GM18508 (cell line): ENCODE data around the gene GABRD.

ENCODE experiments used
- ATAC-seq: cut with Tn5 transposase; IDR thresholded peaks from one replicate; pipeline ENCODE4 v1.9.1; 2021; ENCODE audit warnings: moderate number of reproducible peaks; ENCODE audit not compliant: insufficient read depth, unreplicated experiment

The GABRD gene

DNA sequence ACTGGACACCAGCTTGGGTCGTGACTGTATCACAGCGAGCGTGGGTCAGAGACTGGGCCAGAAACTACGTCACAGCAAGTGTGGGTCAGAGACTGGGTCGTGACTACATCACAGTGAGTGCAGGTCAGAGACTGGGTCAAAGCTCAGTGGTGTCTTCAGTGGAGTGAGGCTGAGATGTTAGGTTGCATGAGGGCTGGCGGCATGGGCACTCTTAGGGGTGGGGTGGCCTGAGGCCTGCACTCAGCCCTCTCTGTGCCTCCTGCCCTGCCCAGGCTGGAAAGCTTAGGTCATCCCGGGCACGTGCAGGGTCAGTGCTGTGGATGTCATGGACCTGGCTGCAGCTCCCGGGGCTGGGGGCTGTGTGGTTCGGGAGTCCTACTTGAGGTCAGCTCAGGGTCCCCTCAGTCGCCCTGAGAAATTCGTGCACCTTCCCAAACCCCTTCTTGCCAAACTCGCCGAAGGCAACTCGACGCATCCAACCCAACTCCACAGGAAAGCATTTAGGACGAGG is 34.5 kb upstream of the GABRD start:
- ATAC-seq: no peak

DNA sequence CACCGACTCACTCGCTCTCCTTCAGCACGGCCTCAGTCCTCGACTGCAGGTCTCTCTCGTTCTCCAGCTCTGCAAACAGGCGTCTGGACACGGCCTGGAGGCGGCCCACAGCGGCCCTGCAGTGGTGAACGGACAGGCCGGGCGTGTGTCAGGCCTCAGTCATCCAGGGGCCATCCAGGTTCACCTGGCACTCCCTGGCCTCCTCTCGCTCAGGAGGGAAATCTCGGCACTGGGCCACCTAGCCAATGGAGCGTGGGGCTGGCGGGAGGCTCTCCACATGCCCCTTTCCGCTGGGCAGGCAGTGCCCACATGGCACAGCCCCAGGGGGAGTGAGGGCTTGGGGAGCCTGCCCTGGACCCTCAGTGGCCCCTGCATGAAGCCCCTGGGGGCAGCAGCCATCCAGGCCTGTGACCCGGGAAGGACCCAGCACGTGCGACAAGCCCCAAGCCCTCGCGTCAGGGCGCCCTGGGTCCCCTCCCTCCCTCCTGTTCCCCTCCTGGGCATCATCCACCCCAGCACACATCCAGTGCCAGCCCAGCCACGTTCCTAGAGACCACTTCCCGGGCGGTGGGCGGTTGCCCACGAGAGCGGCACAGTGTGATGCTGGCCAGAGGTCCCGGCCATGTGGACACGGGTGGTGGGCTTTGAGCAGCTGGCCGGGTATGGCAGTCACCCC is 33.6 kb upstream of the GABRD start:
- ATAC-seq: no peak

DNA sequence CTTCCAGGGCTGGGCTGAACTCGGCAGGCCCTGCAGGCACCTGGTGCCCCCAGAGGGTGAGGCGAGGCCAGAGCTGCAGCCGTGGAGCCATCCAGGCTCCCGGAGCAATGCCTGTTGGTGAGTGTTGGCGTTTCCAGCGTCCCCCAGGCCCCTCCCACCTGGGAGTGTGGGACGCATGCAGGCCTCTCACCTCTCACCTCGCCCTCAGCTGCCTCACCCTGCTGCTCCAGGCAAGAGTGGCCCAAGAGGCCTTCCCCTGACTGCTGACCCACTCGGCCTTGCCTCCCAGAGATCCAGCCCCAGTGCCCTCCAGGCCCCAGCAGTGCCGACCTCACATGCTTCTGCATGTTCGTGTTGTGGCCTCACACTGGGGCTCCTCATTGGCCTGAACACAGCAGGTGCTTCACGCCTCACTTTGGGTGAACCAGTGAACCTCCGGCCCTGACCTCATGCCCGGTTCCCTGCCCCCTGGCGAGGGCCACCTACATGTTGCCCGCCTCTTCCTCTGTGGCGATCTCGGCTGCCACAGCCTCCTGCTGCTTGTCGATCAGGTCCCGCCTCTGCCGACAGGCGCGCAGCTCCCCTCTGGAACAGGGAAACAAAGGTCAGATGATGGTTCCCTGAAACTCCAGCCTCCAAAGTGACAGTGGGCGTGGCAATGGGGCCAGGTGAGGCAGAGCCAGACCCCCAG is 32.5 kb upstream of the GABRD start:
- ATAC-seq: no peak

DNA sequence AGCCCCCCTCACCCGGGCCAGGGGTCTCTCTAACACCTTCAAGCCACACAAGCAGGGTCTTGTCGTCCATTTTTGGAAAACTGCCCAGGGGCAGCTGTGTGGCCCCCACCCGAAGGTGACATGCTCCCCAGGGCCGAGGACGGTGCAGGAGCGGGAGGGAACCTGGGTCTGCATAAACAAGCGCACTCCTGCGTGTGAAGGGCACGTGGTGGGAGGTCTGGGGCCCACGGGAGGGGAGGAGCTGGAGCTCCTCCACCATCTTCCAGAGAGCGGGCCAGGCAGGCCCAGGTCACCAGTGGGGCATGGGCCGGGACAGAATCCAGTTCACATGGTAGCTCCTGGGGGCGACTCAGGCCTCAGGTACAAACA is 32.0 kb upstream of the GABRD start:
- no peak for ATAC-seq

DNA sequence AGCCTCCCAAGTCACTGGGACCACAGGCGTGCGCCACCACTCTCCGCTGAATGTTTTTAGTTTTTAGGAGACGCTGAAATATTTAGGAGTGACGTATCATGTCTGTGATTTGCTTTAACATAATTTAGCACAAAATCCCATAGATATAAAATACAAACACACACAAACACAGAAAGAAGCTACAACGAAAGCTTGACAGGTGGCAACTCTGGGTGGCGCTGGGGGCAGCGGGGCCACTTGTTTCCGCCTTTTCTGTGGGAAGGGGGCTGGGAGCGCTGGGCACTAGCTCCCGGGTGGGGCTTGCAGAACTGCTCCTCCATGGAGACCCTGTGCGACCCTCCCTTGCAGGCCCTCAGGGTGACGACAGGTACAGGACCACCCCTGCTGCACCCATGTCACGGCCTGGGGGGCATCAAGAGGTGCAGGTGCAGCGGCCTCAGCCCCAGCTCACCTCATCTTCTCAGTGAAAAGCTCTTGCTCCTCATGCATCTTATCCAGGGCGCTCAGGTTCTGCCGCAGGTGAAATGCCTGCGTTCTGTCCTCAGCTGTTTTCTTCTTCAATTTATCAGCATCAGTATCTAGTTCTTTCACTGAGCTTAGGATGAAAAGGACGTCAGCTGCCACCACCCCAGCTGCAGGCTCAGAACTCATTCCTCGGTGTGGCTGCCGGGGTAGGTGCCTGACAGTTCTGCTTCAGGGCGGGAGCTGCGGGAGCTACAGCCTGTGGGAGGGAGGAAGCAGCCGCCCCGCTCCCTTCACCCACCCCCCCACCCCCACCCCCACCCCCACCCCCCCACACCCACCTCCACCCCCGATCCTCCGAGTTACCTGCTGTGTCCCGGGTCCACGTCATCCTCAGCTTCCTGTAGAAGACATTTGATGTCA is 30.8 kb upstream of the GABRD start:
- ATAC-seq: no peak

DNA sequence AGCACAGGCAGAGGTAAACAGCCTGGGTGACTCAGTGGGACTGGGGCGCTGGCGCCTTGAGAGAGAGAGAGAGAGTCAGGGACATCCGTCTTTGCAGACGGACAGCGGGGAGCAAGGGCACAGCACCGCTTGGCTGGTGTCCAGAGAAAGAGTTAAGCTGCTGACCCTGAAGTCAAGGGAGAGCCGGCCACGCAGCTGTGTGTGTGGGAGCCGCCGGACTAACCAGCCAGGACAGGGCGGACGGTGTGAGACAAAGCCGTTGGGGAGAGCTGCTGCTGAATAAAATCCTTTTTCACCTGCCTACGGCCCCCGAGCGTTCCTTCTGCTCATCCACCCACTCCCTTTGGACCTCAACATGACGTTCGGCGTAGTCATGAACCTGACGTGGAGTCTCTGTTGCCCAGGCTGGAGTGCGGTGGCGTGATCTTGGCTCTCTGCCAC is 30.0 kb upstream of the GABRD start:
- ATAC-seq: no peak

DNA sequence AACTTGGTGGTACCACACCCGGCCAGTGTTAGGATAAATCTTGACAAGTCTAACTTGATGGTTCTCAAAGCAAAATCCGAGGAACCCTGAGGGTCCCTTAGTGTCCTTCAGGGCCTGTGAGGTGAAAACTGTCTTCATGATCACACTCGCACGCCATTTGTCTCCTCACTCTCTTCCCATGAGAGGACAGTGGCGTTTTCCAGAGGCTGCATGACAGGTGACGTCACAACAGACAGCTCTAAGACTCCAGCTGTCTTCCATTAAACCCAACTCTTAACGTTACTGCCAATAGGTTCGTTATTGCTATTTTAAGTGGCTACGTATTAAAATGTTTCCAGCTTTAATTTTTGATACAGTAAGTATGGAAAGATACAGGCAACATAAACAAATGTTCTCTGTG is 29.4 kb upstream of the GABRD start:
- ATAC-seq: no peak

DNA sequence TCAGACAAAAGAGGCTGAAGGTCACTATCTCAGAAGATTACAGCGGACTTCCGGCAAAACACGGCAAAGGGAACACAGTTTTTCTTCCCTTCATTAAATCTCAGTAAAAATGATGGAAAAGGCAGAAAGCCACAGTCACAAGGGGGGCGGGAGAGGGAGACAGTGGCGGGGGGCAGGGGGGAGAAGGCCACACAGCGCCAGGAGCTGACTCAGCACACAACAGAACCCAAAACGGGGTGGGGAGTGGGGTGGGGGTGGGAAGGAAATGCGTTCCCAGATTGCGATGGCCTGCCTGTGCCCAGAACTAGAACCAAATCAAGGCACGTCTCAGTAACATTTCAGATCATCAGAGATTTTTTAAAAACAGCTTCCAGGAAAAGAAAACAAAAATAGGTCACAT is 28.9 kb upstream of the GABRD start:
- no peak for ATAC-seq

DNA sequence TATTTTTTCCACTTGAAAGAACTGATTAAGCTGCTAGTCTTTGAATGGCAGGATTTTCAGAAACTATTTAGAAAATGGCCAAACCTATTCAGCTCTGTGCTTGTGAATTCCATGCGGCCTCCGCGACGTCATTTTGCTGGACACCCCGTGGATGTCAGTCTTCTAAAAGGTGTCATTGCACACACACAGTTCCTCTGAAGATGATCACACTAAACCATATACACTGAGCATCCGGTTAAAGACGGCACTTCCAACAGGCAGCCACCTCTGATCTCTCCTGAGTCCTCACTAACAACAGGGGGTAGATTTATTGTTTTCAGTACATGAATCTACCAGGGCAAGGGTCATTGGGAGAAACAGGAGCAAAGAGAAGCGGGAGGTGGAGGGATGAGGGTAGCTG is 24.6 kb upstream of the GABRD start:
- no peak for ATAC-seq

DNA sequence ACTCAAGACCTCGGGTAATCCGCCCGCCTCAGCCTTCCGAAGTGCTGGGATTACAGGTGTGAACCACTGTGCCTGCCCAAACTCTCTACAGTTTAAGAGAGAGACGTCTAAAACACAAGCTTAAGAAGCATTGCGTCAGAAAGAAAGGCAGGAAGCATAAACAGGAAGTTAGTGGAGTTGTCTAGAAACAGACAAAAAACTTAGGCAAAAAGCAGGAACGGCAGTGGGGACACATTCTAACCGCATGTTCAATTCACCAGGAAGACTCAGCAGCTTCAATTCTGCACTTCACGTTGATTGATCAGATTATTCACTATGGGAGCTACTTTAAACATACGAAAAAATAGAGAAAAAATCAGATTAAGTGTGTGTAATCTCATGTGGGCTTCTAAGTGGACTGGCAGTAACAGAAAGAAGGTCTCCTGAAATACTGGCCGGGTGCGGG is 22.9 kb upstream of the GABRD start:
- no peak for ATAC-seq

DNA sequence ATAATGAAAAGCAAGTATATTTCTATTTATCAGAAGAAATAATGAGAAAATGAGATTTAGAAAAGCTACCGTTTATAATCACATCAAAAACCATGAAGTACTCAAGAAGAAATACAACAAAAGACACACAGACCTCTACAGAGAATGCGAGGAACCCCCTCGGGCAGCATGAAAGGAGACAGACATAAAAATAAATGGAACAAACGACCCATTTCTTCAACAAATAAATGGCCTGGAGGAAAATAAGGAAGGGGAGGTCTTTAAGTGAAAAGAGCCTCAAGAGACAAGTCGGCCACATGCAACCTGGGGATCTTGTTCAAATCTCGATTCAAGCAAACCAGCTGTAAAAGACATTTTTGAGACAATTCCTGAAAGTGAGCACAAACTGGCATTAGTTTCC is 21.6 kb upstream of the GABRD start:
- no peak for ATAC-seq

DNA sequence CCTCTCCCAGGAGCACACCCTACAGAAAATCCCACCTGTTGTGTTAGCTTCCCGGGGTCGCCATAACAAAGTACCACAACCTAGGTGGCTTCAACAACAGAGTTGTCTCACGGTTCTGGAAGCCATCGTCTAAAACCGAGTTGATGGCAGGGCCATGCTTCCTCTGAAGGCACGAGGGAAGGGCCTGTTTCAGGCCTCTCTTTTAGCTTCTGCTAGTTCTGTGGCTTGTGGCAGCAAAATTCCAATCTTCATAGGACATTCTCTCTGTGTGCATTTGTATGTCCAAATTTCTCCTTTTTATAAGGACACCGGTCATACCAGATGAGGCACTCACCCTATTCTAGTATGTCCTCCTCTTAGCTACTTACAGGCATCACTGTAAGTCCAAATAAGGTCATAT is 18.7 kb upstream of the GABRD start:
- no peak for ATAC-seq

DNA sequence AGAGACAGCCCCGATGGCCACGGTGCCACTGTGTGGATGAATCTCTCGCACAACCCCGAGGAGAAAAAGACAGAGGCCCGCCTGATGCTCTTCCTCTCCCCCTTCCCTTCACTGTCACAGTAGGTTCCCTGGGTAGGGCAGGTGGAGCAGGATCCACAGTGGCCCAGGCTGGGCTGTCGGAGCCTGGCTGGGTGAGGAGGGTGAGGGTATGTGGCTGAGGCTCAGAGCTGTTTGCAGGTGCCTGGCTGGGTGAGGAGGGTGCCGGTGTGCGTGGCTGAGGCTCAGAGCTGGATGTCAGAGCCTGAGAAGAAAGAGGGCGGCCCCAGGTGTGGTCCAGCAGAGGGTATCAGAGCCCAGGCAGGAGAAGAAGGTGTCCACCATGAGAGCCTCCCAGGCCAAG is 18.3 kb upstream of the GABRD start:
- no peak for ATAC-seq

DNA sequence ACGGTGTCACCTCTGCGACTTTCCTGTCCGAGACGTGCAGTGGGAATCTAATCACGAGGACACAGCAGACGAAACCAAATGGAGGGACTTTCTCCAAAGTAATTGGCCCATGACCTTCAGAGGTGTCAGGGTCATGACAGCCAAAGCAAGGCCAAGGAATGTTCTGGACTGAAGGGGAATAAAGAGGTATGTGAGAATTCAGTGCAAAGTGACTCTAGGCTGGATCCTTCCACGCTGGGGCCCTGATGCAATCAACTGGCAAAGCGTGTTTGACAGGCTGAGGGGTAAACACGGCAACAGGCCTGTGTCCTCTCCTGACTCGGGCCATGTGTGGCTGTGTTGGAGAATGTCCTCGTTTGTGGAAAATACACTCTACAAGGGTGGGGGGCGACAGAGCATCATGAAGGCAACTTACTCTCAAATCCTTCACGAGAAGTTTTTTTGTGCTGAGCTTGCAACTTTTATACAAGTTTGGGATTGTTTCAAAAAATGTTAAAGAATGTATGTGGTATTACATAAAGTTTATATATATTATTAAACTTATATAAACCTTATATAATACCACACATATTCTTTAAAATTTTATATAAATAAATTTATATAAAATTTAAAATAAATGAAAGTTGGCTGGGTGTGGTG is 17.3 kb upstream of the GABRD start:
- ATAC-seq: no peak

DNA sequence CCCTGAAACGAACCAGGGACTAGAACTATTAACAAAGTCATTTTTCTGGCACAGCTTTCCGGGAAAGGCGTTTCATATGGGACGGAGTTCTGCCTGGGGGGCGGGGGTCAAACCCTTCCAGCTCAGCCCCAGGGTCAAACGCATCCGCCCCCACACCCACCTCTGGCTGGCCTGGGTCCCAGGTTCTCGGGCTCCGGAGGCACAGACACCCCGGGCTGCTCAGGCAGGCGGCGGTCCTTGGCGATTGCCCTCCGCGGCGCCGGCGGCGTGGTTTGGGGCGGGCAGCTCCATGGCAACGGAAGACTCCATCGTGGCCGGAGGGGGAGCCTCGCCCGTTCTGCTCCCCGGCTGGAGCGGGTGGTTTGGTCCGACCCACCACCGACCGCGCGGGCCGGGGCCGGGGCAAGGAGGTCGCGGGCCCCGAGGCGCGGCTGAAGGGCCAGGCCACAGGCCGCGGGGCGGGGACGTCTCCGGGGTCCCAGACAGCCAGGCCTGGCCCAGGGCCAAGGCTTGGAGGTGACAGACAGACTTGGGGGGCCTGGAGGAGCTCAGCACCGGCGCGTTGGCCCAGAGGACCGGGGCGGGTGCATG is 15.5 kb upstream of the GABRD start, which contains the start of gene CFAP74:
Gene CFAP74 (minus strand): TSS at position 246 of the 591 bp plus-strand sequence. CDS start 12,830 bp downstream, outside the sequence.
- no peak for ATAC-seq

DNA sequence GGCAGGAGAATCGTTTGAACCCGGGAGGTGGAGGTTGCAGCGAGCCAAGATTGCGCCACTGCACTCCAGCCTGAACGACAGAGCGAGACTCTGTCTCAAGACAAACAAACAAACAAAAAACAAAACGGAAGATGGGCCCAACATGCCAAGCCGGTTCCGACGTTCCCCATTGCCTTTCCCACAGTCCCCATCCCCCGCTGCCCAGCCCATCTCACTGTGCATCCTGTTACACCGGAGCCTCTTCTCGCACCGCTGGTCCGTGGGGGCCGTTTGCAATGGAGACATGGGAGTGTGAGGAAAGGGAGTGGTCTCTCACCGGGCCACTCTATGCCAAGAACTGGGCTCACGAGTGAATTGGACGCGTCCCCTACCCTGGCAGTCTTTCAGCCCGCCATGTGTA is 14.3 kb upstream of the GABRD start:
- ATAC-seq: no peak

DNA sequence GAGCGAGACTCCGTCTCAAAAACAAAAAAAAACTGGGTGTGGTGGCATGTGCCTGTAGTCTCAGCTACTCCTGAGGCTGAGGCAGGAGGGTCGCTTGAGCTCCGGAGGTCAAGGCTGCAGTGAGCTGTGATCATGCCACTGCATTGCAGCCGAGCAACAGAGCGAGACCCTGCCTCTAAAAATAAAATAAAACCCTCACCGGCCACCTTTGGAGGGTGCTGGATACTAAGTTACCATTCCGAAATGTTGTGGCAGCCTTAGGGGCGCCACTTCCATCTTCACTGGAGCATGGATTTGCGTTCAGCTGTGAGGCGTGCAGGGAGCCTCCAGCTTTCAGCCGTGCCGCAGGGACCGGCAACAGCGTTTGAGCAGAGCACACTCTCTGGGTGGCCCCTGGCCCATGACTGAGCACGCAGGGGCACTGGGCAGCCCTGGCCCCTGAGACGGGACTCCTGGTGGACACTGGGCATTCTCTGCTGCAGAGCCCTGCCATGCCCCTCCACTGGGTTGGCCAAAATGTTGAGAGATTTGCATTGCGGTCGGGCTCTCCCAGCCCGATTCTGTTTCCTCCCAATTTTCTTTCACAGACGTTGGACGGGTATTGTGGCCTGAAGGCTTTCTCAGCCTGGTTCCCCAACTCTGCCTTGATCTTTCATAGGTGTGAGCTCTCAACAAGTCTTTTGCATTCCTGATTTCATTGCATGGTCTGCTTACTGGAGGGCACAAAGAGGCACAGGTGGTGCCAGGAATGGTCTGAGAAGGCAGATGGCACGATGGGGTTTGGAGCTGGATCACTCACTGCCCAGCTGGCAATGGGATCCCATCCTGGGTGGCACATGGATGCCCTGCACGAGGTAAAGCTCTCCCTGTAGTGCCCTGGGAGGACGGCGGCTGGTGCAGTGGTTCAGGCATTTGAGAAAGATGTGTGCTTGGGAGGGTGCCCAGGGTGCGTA is 9.8 kb upstream of the GABRD start:
- no peak for ATAC-seq

DNA sequence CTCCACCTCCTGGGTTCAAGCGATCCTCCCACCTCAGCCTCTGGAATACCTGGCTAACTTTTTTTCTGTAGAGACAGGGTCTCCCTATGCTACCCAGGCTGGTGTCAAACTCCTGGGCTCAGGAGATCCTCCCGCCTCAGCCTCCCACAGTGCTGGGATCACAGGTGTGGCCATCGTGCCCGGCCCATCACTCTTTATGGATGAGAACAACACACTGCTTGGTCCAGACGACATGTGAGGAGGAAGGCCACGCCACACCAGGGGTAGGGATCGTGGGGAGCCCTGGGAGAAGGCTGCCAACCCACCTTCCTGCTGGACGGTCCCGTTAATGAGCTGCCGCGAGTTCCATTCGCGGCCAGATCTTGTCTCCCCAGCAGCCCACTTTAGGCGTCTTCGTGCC is 5.0 kb upstream of the GABRD start:
- no peak for ATAC-seq
